HCT116 (cell line): ENCODE results near the gene QSOX1.
A peak's percentile ranks its signal among the peaks of the same experiment; 100 is the strongest.

Experiments
- CEBPB ChIP-seq: IDR thresholded peaks from 2 replicates; pipeline ENCODE4 v1.6.1; 2012; ENCODE audit warnings: low read depth
- CTCF ChIP-seq, 3 experiments: fragments of 200-600 bp in 1 of 3; sonication (generic) in 1 of 3; IDR thresholded peaks in 2 of 3; conservative IDR thresholded peaks in 1 of 3; 2 replicates each; pipeline ENCODE4 v1.5.1; 2012 to 2017; ENCODE audit warnings: low read depth in 2 of 3, low read length in 2 of 3, antibody characterized with exemption in 1 of 3, borderline replicate concordance in 1 of 3, control low read depth in 1 of 3, mild to moderate bottlenecking in 1 of 3, mixed read lengths in 1 of 3, mixed run types in 1 of 3, moderate library complexity in 1 of 3; ENCODE audit not compliant: insufficient read depth in 1 of 3
- EZH2phosphoT487 ChIP-seq: fragments of 200-600 bp; IDR thresholded peaks from 2 replicates; pipeline ENCODE4 v1.6.1; 2018; ENCODE audit warnings: antibody characterized with exemption, borderline replicate concordance
- POLR2A ChIP-seq: IDR thresholded peaks from 2 replicates; pipeline ENCODE4 v1.7.0; 2011; ENCODE audit warnings: borderline replicate concordance; ENCODE audit not compliant: insufficient read depth, insufficient read length; ENCODE audit errors: extremely low read depth
- POLR2AphosphoS5 ChIP-seq: IDR thresholded peaks from 2 replicates; pipeline ENCODE4 v1.6.1; 2011; ENCODE audit warnings: mild to moderate bottlenecking, low read depth, low read length, moderate library complexity
- SP1 ChIP-seq: IDR thresholded peaks from 2 replicates; pipeline ENCODE4 v1.6.1; 2012; ENCODE audit warnings: low read depth
- SRF ChIP-seq: IDR thresholded peaks from 2 replicates; pipeline ENCODE4 v1.6.1; 2012; ENCODE audit warnings: low read depth

GRCh38 chr1:180188091-180188506 is 33.4 kb downstream of the QSOX1 start:
- no peak for TF ChIP-seq SRF
- peak; percentile 52 to 86 (median 82) for TF ChIP-seq CTCF (IDR thresholded peaks at IDR 0.05 in 2 of 3, conservative IDR thresholded peaks at IDR 0.05 in 1 of 3; ENCODE audit: borderline replicate concordance in 1 of 3, insufficient read depth in 1 of 3, low read depth in 2 of 3, low read length in 2 of 3)
- TF ChIP-seq POLR2A: no peak
- TF ChIP-seq EZH2phosphoT487: no peak
- no peak for TF ChIP-seq POLR2AphosphoS5
- no peak for TF ChIP-seq CEBPB
- no peak for TF ChIP-seq SP1
